GM12872 (cell line): ENCODE results near the gene GNAZ.

Experiments
- CTCF ChIP-seq: IDR thresholded peaks from 3 replicates; pipeline ENCODE4 v1.5.1; 2011; ENCODE audit warnings: low read depth, mild to moderate bottlenecking, low read length, moderate library complexity; ENCODE audit not compliant: insufficient read depth

GNAZ gene

GRCh38 chr22:23161574-23161973, 91.3 kb downstream of the GNAZ start:
- no peak for TF ChIP-seq CTCF

GRCh38 chr22:23163665-23164064, 93.3 kb downstream of the GNAZ start:
- TF ChIP-seq CTCF: no peak

- TF ChIP-seq CTCF: no peak
Measured at GRCh38 chr22:23164091-23164490, 93.8 kb downstream of the GNAZ start.

DNA sequence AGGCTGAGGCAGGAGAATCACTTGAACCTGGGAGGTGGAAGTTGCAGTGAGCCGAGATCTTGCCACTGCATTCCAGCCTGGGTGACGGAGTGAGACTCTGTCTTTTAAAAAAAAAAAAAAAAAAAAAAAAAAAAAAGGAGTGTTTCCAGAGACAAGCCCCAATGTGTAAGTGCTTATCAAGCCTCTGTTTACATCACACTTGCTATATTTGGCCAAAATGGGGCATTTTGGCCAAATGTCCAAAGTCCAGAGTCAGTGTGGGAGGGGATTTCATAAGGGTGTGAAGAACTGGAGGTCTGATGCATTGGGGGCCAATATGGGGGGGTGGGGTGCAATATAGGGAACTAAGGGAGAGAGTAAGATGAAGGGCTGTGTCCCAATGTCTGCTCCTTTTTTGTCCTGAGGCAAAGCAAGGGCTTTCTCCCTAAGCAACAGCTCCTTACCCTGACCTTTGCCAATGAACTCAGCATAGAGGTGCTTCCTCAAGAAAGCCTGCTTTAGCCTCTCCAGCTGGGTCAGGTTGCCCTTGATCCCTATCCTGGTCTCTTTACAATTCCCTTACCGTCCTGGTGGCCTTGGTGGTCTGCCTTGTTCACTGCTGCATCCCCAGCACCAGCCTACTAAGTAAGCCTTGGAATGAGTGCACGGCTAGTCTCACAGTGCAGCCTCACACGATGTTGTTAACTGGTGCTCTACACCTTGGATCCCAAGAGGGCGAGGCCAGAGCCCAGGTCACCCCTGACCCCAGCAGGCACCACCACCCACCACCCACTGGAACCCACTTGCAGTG, 95.9 kb downstream of the GNAZ start:
- no peak for TF ChIP-seq CTCF

DNA sequence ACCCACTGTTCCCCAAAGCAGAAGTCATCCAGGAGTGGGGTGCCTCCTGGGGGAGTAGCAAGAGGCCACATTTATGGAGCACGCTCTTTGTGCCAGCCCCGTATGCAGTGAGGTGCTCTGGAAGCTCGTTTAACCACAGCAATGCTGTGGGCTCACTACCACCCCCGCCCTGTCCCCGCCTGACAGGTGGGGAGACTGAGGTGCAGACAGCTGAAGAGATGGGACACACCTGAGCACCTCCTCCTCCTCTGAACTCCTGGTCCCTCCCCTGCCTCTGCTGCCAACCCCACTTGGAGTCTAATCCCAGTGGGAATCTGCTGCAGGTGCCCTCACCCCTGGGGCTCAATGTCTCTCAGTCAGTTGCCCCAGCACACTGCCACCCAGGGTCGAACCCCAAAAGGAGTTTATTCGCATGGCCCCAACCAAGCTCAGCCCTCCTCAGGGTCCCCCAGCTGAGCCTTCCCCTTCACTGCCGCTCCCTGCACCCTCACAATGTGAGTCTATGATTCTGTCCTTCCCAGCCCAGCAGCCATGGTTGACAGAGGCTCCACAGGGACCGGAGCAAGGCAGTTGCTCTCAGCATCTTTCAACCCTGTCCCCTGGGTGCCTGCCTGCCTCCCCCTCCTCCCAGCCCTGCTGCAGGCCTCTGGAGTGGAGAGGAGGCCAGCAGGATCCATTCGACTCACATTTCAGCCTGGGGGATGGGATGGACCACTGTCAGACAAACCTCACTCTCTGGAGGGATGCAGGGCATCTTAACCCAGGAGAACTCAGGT, 96.7 kb downstream of the GNAZ start:
- no peak for TF ChIP-seq CTCF

DNA sequence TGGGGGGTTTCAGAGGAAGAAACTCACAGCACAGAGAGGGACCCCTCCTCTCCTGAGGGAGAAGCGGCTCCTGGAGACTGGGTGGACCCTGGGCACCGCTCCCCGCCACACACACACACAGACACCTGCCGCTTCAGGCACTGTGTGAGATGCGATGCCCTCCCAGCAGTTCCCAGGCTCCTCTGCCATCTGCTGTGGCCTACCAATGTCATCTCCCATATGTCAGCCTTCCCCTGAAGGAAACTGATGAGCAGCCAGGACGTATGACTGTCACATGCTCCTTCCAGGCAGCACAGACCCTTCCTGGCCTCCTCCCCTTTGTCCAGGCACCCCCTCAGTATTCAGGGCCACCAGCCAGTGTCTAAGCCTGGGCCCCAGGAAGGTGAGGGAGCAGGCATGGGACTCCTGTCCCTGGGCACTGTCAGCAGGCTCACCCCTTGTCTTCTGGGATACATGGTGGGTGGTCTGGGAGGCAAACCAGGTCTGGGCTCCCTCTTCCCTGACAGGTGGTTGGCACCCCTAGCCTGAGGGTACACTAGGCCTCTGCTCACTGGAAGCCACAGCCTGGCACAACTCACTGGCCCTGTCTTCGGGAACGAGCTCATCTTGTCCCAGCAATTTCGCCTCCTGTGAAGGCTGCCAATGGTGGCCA, 98.2 kb downstream of the GNAZ start:
- no peak for TF ChIP-seq CTCF

GRCh38 chr22:23169043-23169406, 98.7 kb downstream of the GNAZ start:
- no peak for TF ChIP-seq CTCF
